K562 (cell line): Measurements from ENCODE around the gene CHGA. TPM values are rescaled to one million over a fixed set of nuclear protein-coding genes. Genes with fewer than 3 reads are reported as not detected.

Experiments
- EHMT2 ChIP-seq: fragments of 450-650 bp; IDR thresholded peaks from 2 replicates; pipeline ENCODE4 v1.6.1; 2018; ENCODE audit warnings: antibody characterized with exemption
- SIN3A ChIP-seq, 2 experiments: fragments of 150-350 bp in 1 of 2; IDR thresholded peaks; 2 replicates each; pipeline ENCODE4 v1.6.1; 2011 to 2016; ENCODE audit warnings: borderline replicate concordance in 2 of 2, low read depth in 2 of 2, low read length in 2 of 2, mild to moderate bottlenecking in 2 of 2, moderate library complexity in 2 of 2; ENCODE audit not compliant: control insufficient read depth in 1 of 2
- ZNF584 ChIP-seq: fragments of 200-800 bp; sonication (Bioruptor generic); IDR thresholded peaks from 2 replicates; pipeline ENCODE4 v1.6.1; 2016; ENCODE audit warnings: low read depth, mild to moderate bottlenecking, missing genetic modification characterization, missing compliant biosample characterization
- polyA plus RNA-seq, 8 experiments: library from polyadenylated mRNA; depleted of rRNA in 4 of 8; stranded (reverse) in 5 of 8; unstranded in 3 of 8; fragments of >200 nt; fragmentation: Nextera tagmentation in 2 of 8; fragmentation: Illumina TruSeq in 1 of 8; extraction: Ambion mirVana in 2 of 8; extraction: Trizol in 1 of 8; gene quantifications; 2 replicates each; pipeline versions ENCODE4 v1.2.1 to v1.2.3, GENCODE V29; 2011 to 2014; ENCODE audit warnings: inconsistent platforms in 1 of 8, missing spikeins in 1 of 8
- total RNA-seq, 7 experiments: library from RNA; depleted of rRNA in 6 of 7; stranded (reverse); fragments of >200 nt in 6 of 7; fragmentation: Illumina TruSeq in 2 of 7; extraction: Trizol in 2 of 7; gene quantifications; 2 replicates each; pipeline versions ENCODE4 v1.2.1 to v1.2.3, GENCODE V29; 2011 to 2021; ENCODE audit warnings: low replicate concordance in 1 of 7
- TF ChIP-seq, protein P1 (sequence below): sonication (generic); formaldehyde crosslinking; IDR thresholded peaks from 2 replicates; pipeline ENCODE4 v1.8.0; 2023; ENCODE audit warnings: missing genetic modification reagents, mild to moderate bottlenecking, borderline replicate concordance
- TF ChIP-seq, protein P2 (sequence below): fragments of 250-450 bp; sonication (Bioruptor Pico); IDR thresholded peaks from 2 replicates; pipeline ENCODE4 v1.5.0; 2020; ENCODE audit warnings: mild to moderate bottlenecking
- TF ChIP-seq, protein P3 (sequence below), 2 experiments: fragments of 450-650 bp; IDR thresholded peaks; 2 replicates each; pipeline ENCODE4 v1.6.1; 2016

CHGA gene
- total and polyA plus RNA-seq, 9 of the 15 experiments (the other 6 are each of a cell fraction or from before 2014, with no cell fraction given): not detected

DNA sequence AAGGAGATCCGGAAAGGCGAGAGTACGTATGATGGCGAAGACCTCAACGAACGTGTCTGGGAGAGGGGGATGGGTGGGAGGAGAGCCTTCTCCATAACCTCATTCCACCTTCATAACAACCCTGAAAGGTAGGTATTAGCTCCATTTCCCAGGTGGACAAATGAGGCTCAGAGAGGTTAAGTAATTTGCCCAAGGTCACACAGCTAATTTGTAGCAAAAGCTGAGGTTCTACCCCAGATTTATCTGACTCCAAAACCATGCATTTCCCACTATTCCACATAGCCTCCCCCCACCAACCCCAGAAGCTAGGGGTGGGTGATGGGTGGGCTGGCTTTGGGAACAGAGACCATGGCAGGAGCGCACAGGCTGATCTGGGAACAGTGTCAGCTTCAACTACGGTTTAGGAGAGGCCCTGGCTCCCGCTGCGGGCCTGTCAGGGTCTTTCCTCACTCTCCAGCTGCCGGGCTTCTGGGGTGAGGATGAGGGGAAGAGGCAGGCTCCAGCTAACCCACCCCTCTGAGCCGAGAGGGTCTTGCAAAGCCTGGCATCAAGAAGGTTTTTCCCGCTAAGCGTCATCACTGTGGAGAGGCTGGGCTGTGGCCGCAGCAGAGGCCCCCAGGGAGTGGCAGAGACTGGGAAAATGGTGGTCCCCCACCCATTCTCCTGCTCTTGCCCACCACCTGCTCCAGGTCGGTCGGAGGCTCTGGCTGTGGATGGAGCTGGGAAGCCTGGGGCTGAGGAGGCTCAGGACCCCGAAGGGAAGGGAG lies 8.9 kb downstream of the CHGA start (continued):
- TF ChIP-seq, protein P1, sequence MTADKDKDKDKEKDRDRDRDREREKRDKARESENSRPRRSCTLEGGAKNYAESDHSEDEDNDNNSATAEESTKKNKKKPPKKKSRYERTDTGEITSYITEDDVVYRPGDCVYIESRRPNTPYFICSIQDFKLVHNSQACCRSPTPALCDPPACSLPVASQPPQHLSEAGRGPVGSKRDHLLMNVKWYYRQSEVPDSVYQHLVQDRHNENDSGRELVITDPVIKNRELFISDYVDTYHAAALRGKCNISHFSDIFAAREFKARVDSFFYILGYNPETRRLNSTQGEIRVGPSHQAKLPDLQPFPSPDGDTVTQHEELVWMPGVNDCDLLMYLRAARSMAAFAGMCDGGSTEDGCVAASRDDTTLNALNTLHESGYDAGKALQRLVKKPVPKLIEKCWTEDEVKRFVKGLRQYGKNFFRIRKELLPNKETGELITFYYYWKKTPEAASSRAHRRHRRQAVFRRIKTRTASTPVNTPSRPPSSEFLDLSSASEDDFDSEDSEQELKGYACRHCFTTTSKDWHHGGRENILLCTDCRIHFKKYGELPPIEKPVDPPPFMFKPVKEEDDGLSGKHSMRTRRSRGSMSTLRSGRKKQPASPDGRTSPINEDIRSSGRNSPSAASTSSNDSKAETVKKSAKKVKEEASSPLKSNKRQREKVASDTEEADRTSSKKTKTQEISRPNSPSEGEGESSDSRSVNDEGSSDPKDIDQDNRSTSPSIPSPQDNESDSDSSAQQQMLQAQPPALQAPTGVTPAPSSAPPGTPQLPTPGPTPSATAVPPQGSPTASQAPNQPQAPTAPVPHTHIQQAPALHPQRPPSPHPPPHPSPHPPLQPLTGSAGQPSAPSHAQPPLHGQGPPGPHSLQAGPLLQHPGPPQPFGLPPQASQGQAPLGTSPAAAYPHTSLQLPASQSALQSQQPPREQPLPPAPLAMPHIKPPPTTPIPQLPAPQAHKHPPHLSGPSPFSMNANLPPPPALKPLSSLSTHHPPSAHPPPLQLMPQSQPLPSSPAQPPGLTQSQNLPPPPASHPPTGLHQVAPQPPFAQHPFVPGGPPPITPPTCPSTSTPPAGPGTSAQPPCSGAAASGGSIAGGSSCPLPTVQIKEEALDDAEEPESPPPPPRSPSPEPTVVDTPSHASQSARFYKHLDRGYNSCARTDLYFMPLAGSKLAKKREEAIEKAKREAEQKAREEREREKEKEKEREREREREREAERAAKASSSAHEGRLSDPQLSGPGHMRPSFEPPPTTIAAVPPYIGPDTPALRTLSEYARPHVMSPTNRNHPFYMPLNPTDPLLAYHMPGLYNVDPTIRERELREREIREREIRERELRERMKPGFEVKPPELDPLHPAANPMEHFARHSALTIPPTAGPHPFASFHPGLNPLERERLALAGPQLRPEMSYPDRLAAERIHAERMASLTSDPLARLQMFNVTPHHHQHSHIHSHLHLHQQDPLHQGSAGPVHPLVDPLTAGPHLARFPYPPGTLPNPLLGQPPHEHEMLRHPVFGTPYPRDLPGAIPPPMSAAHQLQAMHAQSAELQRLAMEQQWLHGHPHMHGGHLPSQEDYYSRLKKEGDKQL: no peak
- TF ChIP-seq EHMT2: no peak
- TF ChIP-seq ZNF584 (CRISPR knock-in tag): no peak
- TF ChIP-seq, protein P2, sequence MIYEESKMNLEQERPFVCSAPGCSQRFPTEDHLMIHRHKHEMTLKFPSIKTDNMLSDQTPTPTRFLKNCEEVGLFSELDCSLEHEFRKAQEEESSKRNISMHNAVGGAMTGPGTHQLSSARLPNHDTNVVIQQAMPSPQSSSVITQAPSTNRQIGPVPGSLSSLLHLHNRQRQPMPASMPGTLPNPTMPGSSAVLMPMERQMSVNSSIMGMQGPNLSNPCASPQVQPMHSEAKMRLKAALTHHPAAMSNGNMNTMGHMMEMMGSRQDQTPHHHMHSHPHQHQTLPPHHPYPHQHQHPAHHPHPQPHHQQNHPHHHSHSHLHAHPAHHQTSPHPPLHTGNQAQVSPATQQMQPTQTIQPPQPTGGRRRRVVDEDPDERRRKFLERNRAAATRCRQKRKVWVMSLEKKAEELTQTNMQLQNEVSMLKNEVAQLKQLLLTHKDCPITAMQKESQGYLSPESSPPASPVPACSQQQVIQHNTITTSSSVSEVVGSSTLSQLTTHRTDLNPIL (CRISPR knock-in tag): no peak
- TF ChIP-seq SIN3A (IDR thresholded peaks at IDR 0.05; ENCODE audit: borderline replicate concordance in 2 of 2, control insufficient read depth in 1 of 2, low read depth in 2 of 2, low read length in 2 of 2): no peak
- TF ChIP-seq, protein P3, sequence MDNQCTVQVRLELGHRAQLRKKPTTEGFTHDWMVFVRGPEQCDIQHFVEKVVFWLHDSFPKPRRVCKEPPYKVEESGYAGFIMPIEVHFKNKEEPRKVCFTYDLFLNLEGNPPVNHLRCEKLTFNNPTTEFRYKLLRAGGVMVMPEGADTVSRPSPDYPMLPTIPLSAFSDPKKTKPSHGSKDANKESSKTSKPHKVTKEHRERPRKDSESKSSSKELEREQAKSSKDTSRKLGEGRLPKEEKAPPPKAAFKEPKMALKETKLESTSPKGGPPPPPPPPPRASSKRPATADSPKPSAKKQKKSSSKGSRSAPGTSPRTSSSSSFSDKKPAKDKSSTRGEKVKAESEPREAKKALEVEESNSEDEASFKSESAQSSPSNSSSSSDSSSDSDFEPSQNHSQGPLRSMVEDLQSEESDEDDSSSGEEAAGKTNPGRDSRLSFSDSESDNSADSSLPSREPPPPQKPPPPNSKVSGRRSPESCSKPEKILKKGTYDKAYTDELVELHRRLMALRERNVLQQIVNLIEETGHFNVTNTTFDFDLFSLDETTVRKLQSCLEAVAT (IDR thresholded peaks at IDR 0.05): no peak
